Natural killer cell (primary cell): ENCODE data around the gene HSPH1. TPM values are rescaled to one million over a fixed set of nuclear protein-coding genes. Genes with fewer than 3 reads are reported as not detected.

Experiments
- ATAC-seq, 3 donors: fragments of 150-1000 bp in 2 of 3; fragments of 200-7000 bp in 1 of 3; cut with Tn5 transposase; 1 replicate in 1 of 3; 2 replicates in 2 of 3; pipeline ENCODE4 v1.10.0; 2021; ENCODE audit warnings: mild to moderate bottlenecking in 2 of 3, moderate library complexity in 2 of 3
- DNase-seq, 2 donors: peaks; one replicate each; pipeline versions ENCODE4 v3.0.0 to v3.0.0-alpha.2; 2013 to 2021; ENCODE audit warnings: mixed read lengths in 1 of 2
- H3K27ac ChIP-seq: one replicate; pipeline ENCODE4 v1.5.1; 2013; ENCODE audit warnings: mild to moderate bottlenecking, low read length
- H3K27me3 ChIP-seq: one replicate; pipeline ENCODE4 v1.6.1; 2013; ENCODE audit warnings: low read length; ENCODE audit not compliant: control insufficient read depth, insufficient read depth
- H3K36me3 ChIP-seq: one replicate; pipeline ENCODE4 v1.6.1; 2013; ENCODE audit warnings: low read length; ENCODE audit not compliant: control insufficient read depth, insufficient read depth
- H3K4me1 ChIP-seq: one replicate; pipeline ENCODE4 v1.6.1; 2013; ENCODE audit warnings: low read length; ENCODE audit not compliant: control insufficient read depth, insufficient read depth
- H3K4me3 ChIP-seq: one replicate; pipeline ENCODE4 v1.5.1; 2013; ENCODE audit warnings: low read length
- H3K9me3 ChIP-seq: one replicate; pipeline ENCODE4 v1.6.1; 2013; ENCODE audit warnings: low read length; ENCODE audit not compliant: control insufficient read depth, insufficient read depth
- H3K27ac Mint-ChIP-seq, 2 donors: one replicate each; pipeline ENCODE4 v1.8.0; 2022; ENCODE audit warnings: mild to moderate bottlenecking in 2 of 2, mixed read lengths in 2 of 2, moderate library complexity in 1 of 2
- H3K27me3 Mint-ChIP-seq, 2 donors: one replicate each; pipeline ENCODE4 v1.8.0; 2022; ENCODE audit warnings: low read depth in 2 of 2, mixed read lengths in 2 of 2
- H3K36me3 Mint-ChIP-seq: one replicate; pipeline ENCODE4 v1.8.0; 2022; ENCODE audit warnings: mixed read lengths
- H3K4me1 Mint-ChIP-seq, 2 donors: one replicate each; pipeline ENCODE4 v1.8.0; 2022; ENCODE audit warnings: mixed read lengths in 2 of 2
- H3K4me3 Mint-ChIP-seq: one replicate; pipeline ENCODE4 v1.8.0; 2022; ENCODE audit warnings: mild to moderate bottlenecking, moderate library complexity, mixed read lengths
- H3K9me3 Mint-ChIP-seq, 2 donors: one replicate each; pipeline ENCODE4 v1.8.0; 2022; ENCODE audit warnings: mixed read lengths in 2 of 2
- WGBS: methylation state at CpG from one replicate; pipeline ENCODE4 v1.1.7; 2013; ENCODE audit warnings: missing lambda C conversion rate; ENCODE audit not compliant: insufficient coverage; 5-methylcytosine and 5-hydroxymethylcytosine counted together
- intact Hi-C: fragments of 100-400 bp; cut with micrococcal nuclease; formaldehyde crosslinking; loops from one replicate; pipeline ENCODE4 v1.14.2; 2022
- total RNA-seq, 4 donors: library from RNA; stranded (reverse); fragments of 120-200 nt in 1 of 4; gene quantifications; one replicate each; pipeline versions ENCODE4 v1.2.3 to v1.2.4, GENCODE V29; 2013 to 2022
- TF ChIP-seq, protein P1 (sequence below): fragments of 200-600 bp; IDR thresholded peaks from one replicate; pipeline ENCODE4 v1.8.0; 2022; ENCODE audit warnings: antibody characterized with exemption

The HSPH1 gene
- total RNA-seq, 3 donors from 2014 or later (not counting 1 experiment from before 2014, with no cell fraction given), result 51.2 to 81.6 (median 75.4) TPM

DNA sequence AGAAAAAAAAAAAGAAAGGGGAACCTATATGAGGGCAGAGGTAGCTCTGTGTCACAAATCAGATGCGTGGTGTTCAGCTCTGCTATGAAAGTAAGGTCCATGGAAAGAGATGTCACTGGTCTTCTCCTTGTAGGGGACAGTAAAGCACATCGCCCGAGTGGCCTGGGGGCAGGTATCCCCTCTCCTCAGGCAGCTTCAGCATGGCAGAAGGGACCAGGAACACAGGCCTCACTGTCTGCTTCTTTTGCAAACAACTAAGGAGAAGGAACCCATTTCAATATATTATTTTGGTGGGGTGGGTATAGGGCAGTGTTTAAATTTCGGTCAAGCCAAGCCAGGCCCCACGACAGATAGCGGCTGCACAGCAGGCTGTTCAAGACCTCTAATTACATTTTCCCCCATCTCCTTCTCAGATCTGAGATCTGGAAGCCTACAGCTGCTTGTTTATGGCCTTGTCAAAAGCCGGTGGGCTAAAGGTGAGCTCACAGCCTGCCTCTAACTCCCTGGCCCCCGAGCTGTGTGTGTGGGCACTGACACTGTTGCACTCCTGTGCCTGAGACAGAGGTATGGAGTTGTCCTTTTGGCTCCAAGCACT, 72.8 kb downstream of the HSPH1 start:
- H3K9me3 Mint-ChIP-seq, result no peaks in the 10 kb centered on the region
- ATAC-seq (no peak), DNase-seq (no peak)
- Histone ChIP-seq H3K4me1 (no peaks in the 10 kb centered on the region), H3K27ac (no peak overlapping the region), H3K4me3 (no peak overlapping the region), H3K27me3 (peaks cover 5% of the 10 kb centered on the region), H3K36me3 (no peaks in the 10 kb centered on the region), H3K9me3 (no peaks in the 10 kb centered on the region)
- intact Hi-C loops, result no loop called here
- H3K27me3 Mint-ChIP-seq, result peaks cover 4 to 45% of the 10 kb centered on the region in 2 donors
- H3K36me3 Mint-ChIP-seq, result no peaks in the 10 kb centered on the region
- WGBS, result 83% methylated on average over 7 of the region's 8 CpGs
- no peak overlapping the region for H3K4me3 Mint-ChIP-seq
- no peak overlapping the region for H3K27ac Mint-ChIP-seq
- TF ChIP-seq, protein P1, sequence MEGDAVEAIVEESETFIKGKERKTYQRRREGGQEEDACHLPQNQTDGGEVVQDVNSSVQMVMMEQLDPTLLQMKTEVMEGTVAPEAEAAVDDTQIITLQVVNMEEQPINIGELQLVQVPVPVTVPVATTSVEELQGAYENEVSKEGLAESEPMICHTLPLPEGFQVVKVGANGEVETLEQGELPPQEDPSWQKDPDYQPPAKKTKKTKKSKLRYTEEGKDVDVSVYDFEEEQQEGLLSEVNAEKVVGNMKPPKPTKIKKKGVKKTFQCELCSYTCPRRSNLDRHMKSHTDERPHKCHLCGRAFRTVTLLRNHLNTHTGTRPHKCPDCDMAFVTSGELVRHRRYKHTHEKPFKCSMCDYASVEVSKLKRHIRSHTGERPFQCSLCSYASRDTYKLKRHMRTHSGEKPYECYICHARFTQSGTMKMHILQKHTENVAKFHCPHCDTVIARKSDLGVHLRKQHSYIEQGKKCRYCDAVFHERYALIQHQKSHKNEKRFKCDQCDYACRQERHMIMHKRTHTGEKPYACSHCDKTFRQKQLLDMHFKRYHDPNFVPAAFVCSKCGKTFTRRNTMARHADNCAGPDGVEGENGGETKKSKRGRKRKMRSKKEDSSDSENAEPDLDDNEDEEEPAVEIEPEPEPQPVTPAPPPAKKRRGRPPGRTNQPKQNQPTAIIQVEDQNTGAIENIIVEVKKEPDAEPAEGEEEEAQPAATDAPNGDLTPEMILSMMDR, result no peak
- H3K4me1 Mint-ChIP-seq, result peaks cover 0 to 4% of the 10 kb centered on the region in 2 donors

Other genes starting within 250 kb of the HSPH1 start
- not detected for gene TEX26, start 229.2 kb downstream of the HSPH1 start, total RNA-seq
- 1 to 10 TPM; 6.0 to 8.1 (median 6.2) TPM for gene B3GLCT, start 38.1 kb upstream of the HSPH1 start, total RNA-seq